ENCODE results near the gene SAPCD1.

Gene SAPCD1

DNA sequence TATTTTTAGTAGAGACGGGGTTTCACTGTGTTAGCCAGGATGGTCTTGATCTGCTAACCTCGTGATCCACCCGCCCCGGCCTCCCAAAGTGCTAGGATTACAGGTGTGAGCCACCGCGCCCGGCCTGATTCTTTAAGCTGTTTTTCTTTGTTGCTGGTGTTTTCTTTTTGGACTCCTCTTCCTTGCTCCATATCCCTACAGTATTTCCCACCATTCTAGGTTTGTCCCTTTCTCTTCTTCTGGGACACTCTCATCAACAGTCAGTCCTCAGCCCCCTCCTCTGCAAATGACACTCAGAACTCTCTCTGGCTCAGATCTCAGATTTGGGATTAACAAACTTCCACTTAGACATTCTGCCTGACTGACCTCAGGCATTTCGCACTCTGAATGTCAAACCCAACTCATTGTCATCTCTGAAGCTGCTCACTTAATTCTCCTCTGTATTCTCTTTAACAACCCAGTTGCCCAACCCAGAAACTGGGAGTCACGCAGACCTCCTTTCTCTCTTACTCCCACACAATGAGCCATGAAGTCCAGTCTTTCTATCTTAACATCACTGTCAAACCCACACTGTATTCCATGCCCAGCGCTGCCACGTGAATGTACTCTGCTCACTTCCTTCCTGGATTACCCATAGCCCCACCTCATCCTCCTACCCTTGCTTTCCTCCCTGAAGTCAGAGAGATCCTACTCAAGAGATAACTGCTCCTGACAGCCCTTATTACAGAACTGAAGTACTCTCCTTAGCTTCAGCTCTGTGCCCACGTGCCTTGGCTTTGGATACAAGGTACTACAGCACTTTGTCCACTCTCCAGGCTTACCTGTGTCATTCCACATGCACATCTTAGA, 36.7 kb upstream of the SAPCD1 start:
- Mint-ChIP-seq H3K4me1 (ENCODE audit: low read depth) (peaks cover 34% of the 10 kb centered on the region), H3K27me3 (ENCODE audit: low read depth) (no peaks in the 10 kb centered on the region), H3K4me3 (no peak overlapping the region)

DNA sequence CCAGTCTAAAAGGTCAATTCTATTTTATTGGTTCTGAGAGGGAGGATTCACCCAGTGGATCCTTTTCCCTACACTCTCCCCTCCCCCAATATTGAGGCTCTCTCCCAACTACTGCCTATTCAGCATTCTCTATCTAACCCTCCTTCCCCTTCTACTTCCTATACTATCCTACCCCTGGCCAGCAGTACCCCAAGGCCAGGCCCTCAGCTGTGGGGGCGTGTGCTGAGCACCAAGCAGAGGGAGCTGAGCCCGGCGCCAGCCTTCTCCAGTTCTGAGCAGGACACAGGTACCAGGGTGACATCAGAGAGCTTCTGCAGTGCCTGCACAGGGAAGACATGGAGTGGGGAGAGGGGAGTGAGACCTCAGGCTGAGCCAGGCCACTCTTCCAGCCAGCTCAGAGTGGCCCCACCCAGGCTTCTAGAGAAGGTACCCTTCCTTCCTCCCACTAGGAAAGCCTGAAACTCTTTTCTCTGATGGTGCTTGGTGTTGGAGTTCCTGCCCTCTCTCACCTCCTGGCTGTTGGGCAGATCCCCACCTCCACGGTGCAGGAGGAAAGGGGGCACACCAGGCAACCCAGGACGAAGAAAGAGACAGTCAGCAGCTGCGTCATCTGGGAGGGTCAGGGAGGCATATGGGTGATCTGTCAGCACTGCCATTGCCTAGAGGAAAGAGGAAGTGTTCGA, 35.3 kb upstream of the SAPCD1 start:
- H3K9me3 Mint-ChIP-seq, result no peaks in the 10 kb centered on the region
- H3K27ac Mint-ChIP-seq, result peak overlapping the region; percentile 78
- peaks cover 30% of the 10 kb centered on the region for H3K36me3 Mint-ChIP-seq (ENCODE audit: low read depth)
- peaks cover 36% of the 10 kb centered on the region for H3K4me1 Mint-ChIP-seq (ENCODE audit: low read depth)
- no peaks in the 10 kb centered on the region for H3K27me3 Mint-ChIP-seq (ENCODE audit: low read depth)
- peak overlapping the region; percentile 52 for H3K4me3 Mint-ChIP-seq

More for the DNA sequence above, 36.7 kb upstream of the SAPCD1 start:
- Mint-ChIP-seq H3K27ac (peak overlapping the region; percentile 10), H3K9me3 (no peaks in the 10 kb centered on the region), H3K36me3 (ENCODE audit: low read depth) (peaks cover 20% of the 10 kb centered on the region)

DNA sequence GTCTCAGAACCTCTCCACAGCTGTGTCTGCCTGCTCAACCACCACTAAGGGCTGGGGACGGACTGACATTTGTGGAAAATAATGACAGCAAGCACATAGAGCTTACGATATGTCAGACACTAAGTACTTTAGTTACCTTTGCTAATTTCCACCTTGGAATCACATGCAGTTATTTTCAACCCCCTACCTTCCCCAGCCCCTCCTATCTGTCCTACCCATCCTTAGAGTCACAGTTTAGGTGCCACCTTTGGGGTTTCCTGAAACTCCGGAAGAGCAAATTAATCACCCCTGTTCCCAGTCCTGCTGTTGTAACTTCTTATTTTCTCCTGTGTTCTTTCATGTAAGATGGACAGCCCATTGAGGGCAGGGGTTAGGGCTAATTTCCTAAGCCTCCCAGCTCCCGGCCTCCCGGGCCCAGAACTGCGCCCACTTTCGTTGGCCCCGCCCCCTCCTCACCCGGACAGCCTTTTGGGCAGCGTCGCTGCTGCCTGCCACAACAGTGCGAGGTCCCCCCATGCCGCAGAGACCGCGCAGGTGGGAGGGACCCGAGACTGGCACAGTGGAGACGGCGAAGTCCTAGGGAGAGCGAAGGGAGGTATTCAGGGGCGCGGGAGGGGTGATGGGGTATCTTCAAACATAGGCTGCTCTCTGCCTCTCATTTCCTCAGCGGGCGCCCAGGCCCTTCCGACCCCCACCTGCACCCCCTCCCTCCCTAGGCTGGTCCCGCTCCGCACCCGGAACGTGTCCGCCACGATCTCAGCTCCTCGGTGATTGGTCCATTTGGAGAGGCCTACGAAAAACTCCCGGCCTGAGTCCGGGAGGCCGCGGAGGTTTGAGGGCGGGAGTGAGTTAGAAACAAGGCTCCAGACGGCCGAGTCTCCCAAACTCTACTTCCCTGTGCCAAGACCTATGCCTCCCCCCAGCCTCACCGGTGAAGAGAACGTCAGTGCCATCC, 34.5 kb upstream of the SAPCD1 start:
- Mint-ChIP-seq H3K9me3 (no peaks in the 10 kb centered on the region), H3K4me1 (ENCODE audit: low read depth) (peaks cover 37% of the 10 kb centered on the region), H3K4me3 (peak overlapping the region; percentile 60), H3K27me3 (ENCODE audit: low read depth) (no peaks in the 10 kb centered on the region), H3K27ac (peak overlapping the region; percentile 78), H3K36me3 (ENCODE audit: low read depth) (peaks cover 32% of the 10 kb centered on the region)

DNA sequence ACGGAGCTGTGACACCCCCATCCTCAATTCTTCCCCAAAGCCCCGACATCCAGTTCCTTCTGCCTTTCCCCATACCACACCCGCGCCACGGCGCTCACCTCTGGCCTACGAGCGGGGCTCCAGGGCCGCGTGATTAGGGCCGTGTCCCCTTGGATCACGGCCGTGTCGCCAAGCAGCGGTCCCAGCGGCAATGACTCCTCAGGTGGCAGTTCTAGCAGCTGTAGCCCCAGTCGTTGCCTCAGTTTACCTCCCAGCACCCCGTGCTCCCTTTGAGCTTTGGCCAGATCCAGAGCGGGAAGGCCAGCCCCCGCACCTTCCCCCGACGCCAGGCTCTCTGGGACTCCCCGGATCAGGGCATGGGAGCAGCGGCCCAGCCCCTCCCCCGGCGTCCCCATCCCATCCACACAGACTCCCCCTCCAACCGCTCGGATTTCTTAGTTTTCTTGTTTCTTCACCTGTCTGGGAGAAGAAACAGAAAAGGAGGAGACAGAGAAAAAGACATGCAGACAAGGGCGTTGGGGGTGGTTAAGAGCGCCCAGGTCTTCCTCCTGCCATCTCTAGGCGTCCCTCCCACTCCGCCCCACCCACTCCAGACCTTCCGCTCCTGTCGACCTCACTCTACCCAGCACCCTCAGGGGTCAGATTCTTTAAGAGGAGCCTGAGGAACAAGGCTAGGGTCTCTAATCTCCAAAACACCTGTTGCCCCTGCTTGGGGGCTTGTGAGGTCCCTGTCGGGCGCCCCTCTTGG, 33.5 kb upstream of the SAPCD1 start, which contains the start of gene DDAH2:
Gene DDAH2, minus strand, starts transcription at position 533 of the 748 bp plus-strand sequence. Its CDS starts 138 bp downstream, at position 395.
- peaks cover 40% of the 10 kb centered on the region for H3K36me3 Mint-ChIP-seq (ENCODE audit: low read depth)
- peaks cover 46% of the 10 kb centered on the region for H3K4me1 Mint-ChIP-seq (ENCODE audit: low read depth)

DNA sequence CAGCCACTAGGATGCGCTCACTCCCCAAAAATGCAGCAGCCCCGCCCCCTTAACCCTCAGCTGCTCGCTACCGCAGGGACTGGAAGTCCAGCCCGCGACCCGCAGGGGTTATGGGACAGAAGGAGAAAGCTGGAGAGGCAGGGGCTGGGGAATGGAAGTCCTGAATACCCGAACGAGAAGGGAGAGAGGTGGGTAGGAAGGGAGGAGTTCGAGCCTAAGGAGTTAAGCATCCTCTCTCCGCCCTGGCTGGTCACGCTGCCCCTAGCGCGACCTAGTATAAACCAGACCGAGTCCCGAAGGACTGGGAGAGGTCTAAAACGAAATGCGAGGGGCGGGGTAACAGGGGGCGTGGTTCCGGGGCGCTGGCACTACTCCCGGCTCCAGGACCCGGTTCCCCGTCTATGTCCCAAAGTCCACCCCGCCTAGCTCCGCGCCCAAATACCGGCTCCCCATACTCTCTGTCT, 32.9 kb upstream of the SAPCD1 start:
- Mint-ChIP-seq H3K27me3 (ENCODE audit: low read depth) (no peaks in the 10 kb centered on the region), H3K36me3 (ENCODE audit: low read depth) (peaks cover 44% of the 10 kb centered on the region), H3K27ac (peak overlapping the region; percentile 86), H3K9me3 (no peaks in the 10 kb centered on the region), H3K4me3 (peak overlapping the region; percentile 97), H3K4me1 (ENCODE audit: low read depth) (peaks cover 49% of the 10 kb centered on the region)

More for the DNA sequence above, 33.5 kb upstream of the SAPCD1 start, which contains the start of gene DDAH2:
- Mint-ChIP-seq H3K4me3 (peak within 1 kb of the TSS; percentile 97), H3K9me3 (no peaks in the 10 kb centered on the region), H3K27ac (peak within 1 kb of the TSS; percentile 86), H3K27me3 (ENCODE audit: low read depth) (no peaks in the 10 kb centered on the region)

DNA sequence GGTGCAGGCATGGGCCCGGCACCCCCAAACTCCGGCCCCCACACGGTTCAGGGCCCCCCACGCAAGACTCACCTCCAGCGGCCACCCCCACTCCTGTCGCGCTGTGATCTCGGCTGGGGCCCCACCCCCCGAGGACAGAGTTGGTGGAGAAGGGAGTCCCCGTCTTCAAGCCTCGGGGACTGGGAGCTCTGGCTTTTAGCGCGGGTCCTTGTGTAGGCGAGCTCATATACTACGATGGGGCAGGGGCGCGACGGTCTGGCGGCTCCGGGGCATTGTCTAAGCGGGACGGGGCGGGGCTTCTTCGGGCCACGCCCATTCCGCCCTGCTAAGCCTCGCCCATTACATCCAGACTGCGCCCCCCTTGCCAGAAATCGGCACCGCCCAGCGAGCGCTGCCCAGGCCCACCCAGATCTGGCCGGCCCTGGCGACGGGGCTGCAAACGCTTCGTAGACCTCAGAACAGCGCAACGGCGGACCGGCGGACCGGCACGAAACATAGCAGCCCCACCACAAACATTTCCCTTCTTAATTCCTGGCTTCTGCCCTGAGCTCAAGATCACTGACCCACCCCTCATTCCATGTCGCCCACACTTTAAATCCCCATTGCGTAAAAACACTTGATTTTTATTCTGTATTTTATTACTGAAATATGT, 32.4 kb upstream of the SAPCD1 start:
- no peaks in the 10 kb centered on the region for H3K9me3 Mint-ChIP-seq
- H3K4me3 Mint-ChIP-seq, result peak overlapping the region; percentile 97
- H3K27ac Mint-ChIP-seq, result peak overlapping the region; percentile 76
- no peaks in the 10 kb centered on the region for H3K27me3 Mint-ChIP-seq (ENCODE audit: low read depth)
- peaks cover 50% of the 10 kb centered on the region for H3K36me3 Mint-ChIP-seq (ENCODE audit: low read depth)
- peaks cover 49% of the 10 kb centered on the region for H3K4me1 Mint-ChIP-seq (ENCODE audit: low read depth)

DNA sequence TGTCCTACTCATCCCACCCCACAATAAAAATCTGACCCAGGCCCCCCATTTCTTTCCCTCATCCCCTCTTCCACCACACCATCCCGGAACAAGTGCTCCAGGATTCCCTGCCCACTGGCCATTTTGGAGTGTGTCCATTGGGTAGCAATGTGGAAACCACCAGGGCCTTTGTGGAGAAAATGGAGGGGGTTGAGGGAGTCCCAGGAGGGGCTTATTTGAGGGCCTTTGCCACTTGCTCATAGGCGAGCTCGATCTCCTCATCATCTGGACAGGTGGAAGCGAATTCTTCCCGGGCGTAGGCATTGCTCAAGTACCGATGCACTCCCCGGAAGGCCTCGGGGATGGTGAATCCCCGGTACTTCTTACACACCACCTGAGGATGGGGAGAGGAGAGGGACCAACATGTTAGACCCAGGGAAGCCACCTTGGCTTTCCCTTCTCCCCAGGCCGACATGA, 31.8 kb upstream of the SAPCD1 start:
- H3K9me3 Mint-ChIP-seq, result no peaks in the 10 kb centered on the region
- H3K27ac Mint-ChIP-seq, result peak overlapping the region; percentile 76
- no peaks in the 10 kb centered on the region for H3K27me3 Mint-ChIP-seq (ENCODE audit: low read depth)
- H3K36me3 Mint-ChIP-seq (ENCODE audit: low read depth), result peaks cover 52% of the 10 kb centered on the region
- H3K4me3 Mint-ChIP-seq, result peak overlapping the region; percentile 97
- peaks cover 47% of the 10 kb centered on the region for H3K4me1 Mint-ChIP-seq (ENCODE audit: low read depth)

DNA sequence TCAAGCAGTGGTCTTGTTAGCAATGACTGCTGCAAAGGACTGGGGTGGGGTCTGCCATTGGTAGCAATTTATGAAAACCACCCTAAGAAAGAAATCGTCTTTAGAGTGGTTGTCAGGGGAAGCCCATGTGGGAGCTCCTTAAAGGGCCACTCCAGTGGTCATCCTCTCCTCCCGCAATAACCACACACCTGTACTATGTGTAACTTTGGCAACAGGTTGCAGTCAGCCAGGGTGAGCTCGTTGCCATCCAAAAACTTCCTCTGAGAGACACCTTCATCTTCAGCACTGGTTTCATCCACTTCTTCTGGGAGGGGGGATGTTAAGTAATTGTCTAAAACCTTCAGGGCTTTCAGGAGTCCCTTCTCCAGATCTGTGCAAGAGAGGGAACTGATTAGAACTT, 30.4 kb upstream of the SAPCD1 start:
- H3K27ac Mint-ChIP-seq, result no peak overlapping the region
- H3K9me3 Mint-ChIP-seq, result no peaks in the 10 kb centered on the region
- peaks cover 50% of the 10 kb centered on the region for H3K36me3 Mint-ChIP-seq (ENCODE audit: low read depth)
- H3K27me3 Mint-ChIP-seq (ENCODE audit: low read depth), result no peaks in the 10 kb centered on the region
- H3K4me1 Mint-ChIP-seq (ENCODE audit: low read depth), result peaks cover 40% of the 10 kb centered on the region
- no peak overlapping the region for H3K4me3 Mint-ChIP-seq

DNA sequence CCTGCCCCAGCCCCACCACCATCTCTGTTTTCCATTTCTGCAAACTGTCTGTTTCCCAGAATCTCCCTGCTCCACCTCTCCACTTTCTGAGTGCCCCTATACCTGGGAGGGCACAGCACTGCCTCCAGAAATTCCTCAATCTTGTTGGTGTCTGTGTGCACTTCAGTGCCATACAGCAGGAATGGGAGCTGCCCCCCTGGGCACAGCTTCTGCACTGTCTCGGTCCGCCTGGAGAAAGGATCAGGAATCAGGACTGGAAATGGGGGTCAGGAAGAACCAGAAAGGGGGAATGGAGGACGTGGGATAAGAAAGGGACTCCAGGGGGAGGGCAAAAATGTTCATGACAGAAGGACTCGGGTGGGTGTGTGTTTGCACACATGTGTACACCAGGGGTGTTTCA, 28.7 kb upstream of the SAPCD1 start:
- Mint-ChIP-seq H3K9me3 (no peaks in the 10 kb centered on the region), H3K27ac (peak overlapping the region; percentile 93), H3K4me1 (ENCODE audit: low read depth) (peaks cover 49% of the 10 kb centered on the region), H3K4me3 (peak overlapping the region; percentile 100), H3K36me3 (ENCODE audit: low read depth) (peaks cover 49% of the 10 kb centered on the region), H3K27me3 (ENCODE audit: low read depth) (no peaks in the 10 kb centered on the region)

DNA sequence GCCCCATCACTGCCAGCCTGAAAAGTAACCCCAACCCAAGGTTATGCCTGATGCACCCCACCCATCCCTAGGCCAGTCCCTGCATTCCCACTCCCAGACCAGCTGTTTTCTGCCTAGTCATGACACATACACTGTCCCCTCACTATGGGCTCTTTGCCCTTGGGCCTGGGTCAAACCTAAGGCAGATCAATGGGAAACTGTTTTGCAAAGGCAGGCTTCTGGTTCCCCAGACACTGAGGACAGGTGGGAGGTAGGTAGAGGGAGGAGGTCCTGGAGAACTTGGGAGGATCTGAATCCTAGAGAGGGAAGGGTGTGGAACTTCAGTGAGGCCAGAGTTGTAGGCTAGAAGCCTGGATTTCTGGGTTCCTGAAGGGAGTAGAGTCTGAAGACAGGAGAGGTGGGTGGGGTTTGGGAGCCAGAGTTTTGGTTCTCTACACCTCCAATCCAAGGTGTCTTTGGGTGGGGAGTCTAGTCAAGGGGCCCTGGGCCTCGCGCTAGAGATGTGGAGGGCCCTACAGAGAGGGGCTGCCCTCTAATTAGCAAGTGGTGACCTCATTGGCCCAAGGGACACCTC, 28.1 kb upstream of the SAPCD1 start:
- H3K4me1 Mint-ChIP-seq (ENCODE audit: low read depth), result peaks cover 51% of the 10 kb centered on the region
- H3K27ac Mint-ChIP-seq, result peak overlapping the region; percentile 93
- H3K4me3 Mint-ChIP-seq, result peak overlapping the region; percentile 100
- no peaks in the 10 kb centered on the region for H3K27me3 Mint-ChIP-seq (ENCODE audit: low read depth)
- no peaks in the 10 kb centered on the region for H3K9me3 Mint-ChIP-seq
- H3K36me3 Mint-ChIP-seq (ENCODE audit: low read depth), result peaks cover 47% of the 10 kb centered on the region

DNA sequence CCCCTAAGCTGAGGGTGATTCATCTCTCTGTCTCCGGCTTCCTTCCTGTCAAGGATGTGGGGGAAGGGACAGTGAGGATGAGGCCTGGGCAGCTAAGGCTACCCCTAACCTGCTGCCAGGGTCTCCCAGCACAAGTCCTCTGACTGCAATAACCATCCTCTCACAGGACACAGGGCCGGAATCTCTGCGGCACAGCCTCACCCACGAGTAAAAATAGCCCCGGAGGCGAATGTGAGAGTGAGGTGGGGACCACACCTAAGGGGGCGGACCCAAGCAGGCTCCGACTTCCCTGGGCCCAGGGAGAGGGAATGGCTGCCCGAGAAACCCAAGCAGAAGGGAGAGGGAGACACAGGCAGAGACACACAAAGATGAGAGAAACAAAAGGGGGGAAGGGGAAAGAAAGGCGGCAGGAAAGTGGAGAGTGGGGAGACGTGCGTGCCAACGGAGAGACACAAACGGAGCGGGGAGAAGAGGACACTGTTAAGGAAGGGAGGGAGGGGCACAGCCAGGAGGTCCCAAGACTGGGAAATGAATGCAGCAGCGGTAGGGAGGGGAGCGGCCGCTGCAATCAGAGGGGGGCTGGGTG, 27.5 kb upstream of the SAPCD1 start:
- Mint-ChIP-seq H3K4me1 (ENCODE audit: low read depth) (peaks cover 55% of the 10 kb centered on the region), H3K36me3 (ENCODE audit: low read depth) (peaks cover 47% of the 10 kb centered on the region)

DNA sequence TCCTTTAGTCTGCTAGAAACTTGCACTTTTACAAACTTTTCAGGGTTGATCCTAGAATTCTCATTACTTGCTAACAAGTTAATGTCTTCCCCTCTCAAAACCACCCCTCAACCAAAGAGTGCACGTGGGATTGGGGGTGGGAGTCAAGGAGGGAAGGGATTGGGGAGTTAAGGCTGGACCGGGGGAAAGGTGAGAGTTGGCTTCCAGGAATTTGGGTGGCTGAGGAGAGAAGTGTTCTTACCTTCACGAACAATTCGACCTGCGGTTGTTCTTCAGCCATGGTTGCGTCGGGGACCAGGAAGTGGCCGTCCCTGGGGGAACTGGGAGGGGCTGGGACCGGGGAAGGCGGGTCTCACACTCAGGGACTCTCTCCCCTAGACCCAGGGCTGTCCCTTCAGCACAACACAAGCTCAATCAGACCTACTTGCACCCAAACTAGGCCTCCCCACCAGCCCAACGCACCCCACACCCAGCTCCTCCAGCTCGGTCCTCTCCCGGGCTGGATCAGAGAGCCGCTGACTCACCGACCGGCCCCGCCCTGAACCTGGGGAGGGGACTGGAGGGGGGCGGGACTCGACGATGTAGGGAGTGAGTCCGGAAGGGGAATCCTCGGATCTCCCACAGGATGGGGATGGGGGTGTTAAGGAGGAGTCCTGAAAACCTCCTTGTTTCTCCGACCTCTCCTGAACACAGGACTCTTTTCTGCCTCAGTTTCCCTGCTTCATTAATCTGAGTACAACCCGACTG, 26.3 kb upstream of the SAPCD1 start, which contains the start of gene CLIC1:
Gene CLIC1, minus strand, starts transcription at position 510 of the 747 bp plus-strand sequence. Its CDS starts 230 bp downstream, at position 280.
- Mint-ChIP-seq H3K4me3 (peak within 1 kb of the TSS; percentile 100), H3K27ac (peak within 1 kb of the TSS; percentile 93), H3K36me3 (ENCODE audit: low read depth) (peaks cover 38% of the 10 kb centered on the region), H3K9me3 (no peaks in the 10 kb centered on the region), H3K27me3 (ENCODE audit: low read depth) (no peaks in the 10 kb centered on the region), H3K4me1 (ENCODE audit: low read depth) (peaks cover 60% of the 10 kb centered on the region)

More for the DNA sequence above, 27.5 kb upstream of the SAPCD1 start:
- Mint-ChIP-seq H3K9me3 (no peaks in the 10 kb centered on the region), H3K27me3 (ENCODE audit: low read depth) (no peaks in the 10 kb centered on the region), H3K4me3 (peak overlapping the region; percentile 100), H3K27ac (peak overlapping the region; percentile 93)
